ENCODE results near the gene HTATIP2.
"Not testable (repeated sequence)": the region's sequence is repeated elsewhere in the genome, so short reads cannot be mapped to it uniquely, and the experiment has no call there.

The HTATIP2 gene

DNA sequence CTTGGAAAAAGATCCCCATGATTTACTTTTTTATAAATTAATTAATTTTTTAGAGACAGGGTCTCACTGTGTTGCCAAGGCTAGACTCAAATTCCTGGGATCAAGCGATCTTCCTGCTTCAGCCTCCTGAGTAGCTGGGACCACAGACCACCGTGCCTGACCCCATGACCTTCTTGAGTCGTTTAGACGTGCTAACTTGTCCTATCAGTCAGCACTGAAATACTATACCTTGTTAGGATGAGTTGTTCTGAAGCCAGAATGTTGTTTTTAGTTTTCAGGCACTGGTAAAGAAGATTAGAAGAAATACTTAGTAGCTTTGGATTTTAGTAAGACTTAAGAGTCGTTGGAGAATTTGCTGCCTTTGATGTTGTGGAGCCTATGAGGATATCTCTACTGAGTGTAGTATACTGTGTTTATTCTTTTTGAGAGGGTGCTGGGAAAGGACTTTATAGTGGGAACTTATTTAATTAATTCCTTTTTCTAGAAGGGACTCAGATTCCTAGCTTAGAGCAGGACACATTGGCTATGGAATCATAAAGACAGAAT, 8.6 kb downstream of the HTATIP2 start:
- no peak for DNase-seq (ENCODE audit: low read depth, low spot score)

DNA sequence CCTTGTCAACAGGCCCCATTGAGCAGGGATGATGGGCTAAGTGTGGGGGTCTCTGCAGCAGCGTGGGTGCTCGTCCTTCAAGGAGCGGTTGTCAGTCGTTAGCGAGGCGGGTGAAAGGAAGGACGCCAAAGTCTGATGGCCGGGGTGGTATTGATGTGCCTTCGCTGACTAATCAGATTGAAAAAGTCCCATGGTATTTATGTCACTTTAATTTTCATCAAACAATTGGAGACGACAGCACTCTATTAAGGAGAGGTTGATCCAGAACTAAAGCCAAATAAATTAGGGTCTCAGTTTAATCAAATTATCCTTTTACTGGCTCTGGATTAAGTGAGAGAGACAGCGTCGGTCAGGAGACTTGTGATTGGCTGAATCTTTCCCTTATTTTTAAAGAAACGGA, 9.6 kb downstream of the HTATIP2 start:
- DNase-seq (ENCODE audit: low read depth, low spot score) = no peak

DNA sequence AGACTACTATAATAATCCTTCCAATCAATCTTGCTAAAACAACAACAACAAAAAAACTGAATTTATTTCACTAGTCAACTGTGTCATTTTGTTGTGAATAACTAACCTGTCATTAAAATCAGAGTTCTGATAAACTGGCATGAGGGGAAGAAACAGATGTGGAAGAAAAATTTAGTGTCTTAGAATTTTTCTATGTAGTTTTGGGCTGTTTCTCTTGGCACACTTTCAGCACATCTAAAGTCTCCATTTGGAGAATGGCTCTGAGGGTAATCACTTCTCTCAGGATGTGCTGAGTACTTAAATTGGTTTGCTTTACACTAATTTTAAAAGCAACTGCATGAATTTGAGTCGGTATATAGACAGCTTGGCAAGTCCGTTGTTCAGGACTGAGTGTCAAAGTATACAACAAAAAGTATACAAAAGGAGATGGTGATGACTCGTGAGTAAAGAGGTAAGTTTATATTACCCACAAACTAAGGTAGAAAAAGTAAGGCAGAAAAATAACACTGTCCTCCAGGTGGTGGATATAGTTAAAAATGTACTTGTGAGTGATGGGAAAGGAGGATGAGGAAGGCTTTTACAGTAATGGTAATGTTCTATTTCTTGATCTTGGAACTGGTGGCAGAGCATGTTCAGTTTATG, 10.2 kb downstream of the HTATIP2 start:
- DNase-seq (ENCODE audit: low read depth, low spot score) = no peak

DNA sequence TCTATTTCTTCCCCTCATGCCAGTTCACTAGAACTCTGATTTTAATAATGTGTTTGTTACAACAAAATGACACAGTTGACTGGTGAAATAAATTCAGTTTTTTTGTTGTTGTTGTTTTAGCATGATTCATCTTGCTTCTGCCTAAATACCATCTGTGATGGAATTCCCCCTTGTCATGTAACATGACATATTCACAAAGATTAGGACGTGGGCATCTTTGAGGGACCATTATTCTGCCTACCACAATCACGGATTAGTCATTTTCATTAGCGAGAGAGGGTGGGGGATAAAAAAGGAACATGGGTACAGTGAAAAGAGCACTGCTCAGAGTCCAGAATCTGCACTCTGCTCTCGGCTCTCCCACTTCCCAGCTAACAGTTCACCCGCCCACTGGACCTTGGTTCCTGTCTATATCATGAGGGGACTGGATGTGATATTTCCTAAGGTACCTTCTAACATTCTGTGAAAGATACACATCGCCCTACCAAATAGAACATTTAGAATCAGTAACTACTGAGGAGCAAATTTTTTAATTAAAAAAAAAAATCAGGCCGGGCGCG, 11.3 kb downstream of the HTATIP2 start:
- no peak for DNase-seq (ENCODE audit: low read depth, low spot score)

DNA sequence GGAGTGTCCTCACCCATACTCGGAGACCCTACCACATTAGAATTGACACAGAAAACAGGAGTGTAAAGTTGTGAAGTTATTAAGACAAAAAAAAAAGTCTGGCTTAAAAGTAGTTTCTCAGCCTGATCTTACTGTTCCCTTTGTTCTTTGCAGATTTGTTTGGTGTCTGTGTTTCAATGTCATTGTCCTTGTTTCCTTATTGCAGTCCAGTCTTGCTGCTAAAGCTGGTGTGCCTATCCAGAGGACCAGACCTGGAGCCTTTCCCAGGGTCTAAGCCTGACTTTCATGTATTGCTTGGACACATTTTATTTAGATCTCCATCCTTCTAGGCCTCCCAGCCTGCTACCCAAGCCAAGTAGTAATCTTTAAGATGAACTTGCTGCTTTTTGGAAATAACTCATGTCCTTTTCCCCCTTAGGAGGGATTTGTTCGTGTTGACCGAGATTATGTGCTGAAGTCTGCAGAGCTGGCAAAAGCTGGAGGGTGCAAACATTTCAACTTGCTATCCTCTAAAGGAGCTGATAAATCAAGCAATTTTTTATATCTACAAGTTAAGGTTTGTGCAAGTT, 12.7 kb downstream of the HTATIP2 start:
- DNase-seq (ENCODE audit: low read depth, low spot score) = no peak

DNA sequence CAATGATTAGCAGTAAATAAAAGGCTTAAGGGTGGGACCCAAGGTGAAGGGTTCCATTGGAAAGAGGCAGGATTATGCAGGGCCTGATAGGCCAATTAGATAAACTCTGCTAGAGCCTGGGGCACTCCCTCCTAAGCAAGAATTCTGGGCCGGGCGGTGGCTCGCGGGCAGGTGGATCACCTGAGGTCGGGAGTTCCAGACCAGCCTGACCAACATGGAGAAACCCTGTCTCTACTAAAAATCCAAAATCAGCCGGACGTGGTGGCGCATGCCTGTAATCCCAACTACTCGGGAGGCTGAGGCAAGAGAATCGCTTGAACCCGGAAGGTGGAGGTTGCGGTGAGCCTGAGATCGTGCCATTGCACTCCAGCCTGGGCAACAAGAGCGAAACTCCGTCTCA, 22.5 kb downstream of the HTATIP2 start:
- not testable (repeated sequence) for DNase-seq (ENCODE audit: low read depth, low spot score)

DNA sequence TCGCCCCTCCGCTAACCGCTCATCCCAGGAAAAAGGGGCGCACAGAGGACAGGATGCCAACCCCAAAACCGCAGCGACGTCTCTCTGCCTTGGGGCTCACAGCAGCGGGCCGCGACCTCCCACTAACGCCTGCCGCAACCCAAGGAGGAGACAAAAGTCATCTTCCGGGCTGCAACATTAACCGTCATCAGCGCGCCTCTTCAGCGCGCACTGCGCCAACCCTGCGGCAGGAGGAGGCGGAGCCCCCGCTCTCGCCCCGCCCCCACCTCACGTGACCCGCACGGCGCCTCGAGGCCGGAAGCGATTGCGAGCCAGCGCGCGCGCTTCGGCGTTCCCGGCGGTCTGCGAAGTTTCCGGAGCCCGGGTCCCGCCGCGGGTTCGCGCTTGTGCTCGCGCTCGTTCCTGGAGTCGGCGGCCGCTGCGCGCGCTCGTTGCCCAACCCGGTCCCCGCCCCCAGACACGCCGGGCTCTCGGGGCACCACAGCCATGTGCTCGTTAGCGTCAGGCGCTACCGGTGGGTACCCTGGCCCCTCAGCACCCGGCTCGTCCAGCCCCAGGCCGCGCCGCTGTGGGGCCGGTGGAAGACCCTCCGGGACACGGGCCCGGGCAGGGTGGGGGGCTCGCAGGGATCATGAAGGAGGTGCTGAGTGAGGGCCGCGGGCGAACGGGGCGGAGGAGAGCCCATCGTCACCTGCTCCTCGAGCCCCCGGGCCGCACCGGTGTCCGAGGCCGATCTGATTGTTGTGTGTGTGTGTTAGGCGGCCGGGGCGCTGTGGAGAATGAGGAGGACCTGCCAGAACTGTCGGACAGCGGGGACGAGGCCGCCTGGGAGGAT, 24.0 kb downstream of the HTATIP2 start, which contains the start of gene PRMT3:
Gene PRMT3, plus strand, starts transcription at position 456 of the 835 bp plus-strand sequence. Its CDS starts 31 bp downstream, at position 487.
- peak; percentile 95 for DNase-seq (ENCODE audit: low read depth, low spot score)

DNA sequence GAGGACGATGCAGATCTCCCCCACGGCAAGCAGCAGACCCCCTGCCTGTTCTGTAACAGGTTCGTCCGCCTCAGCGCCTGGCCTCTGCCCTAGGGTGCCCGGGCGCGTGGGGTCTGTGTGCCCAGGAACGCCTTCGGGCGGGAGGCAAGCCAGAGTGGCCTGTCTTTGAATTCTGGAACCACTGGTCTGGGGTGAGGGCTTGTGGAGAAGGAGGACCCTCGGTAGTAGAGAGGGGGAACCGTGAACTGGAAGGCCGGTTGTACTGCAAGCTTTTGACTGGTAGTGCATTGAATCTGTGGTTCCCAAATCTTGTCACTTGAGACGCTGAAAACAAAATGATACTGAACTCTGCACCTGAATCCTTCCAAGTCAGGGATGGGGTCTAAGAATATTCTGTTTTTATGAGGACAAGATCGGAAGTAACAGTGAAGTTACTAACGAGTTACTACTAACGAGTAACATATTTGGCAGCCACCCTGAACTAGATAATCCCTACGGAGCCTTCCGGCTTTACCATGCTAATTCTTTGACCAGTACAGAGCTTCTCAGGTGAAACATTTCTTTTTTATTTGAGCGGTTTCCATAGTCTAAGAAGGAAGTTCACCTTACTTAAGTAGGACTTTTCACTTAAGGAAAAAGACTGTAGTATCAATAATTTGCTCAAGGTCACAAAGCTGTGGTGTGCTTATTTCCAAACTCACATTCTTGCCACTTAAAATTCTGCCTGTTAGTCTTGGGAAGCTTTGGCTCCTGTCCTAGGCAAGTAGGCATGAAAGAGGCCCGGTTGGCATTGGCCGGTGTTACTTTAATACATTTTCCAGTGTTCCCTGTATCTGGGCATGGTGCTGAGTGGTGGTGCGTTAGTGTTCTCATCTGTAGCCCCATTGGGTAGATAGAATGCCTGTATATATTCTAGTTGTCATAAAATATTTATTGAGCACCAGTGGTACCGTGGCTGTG, 24.9 kb downstream of the HTATIP2 start:
- no peak for DNase-seq (ENCODE audit: low read depth, low spot score)

DNA sequence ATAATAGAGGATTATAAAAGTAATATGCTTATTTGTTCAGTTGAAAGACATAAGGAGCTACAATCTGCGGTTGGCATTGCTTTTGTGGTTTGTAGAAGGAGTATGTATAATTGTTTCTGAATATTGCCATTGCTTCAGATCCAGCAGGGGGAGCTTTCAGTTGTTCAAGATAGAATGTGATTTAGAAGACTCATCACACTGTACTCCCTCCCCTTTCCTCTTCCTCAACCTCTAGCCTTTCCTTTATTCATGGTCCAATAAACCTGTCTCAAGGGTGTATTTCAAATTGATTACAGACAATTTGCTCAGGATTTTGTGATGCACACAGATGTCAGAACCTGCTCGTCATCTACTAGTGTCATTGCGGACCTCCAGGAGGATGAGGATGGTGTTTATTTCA, 33.8 kb downstream of the HTATIP2 start:
- DNase-seq (ENCODE audit: low read depth, low spot score) = no peak

DNA sequence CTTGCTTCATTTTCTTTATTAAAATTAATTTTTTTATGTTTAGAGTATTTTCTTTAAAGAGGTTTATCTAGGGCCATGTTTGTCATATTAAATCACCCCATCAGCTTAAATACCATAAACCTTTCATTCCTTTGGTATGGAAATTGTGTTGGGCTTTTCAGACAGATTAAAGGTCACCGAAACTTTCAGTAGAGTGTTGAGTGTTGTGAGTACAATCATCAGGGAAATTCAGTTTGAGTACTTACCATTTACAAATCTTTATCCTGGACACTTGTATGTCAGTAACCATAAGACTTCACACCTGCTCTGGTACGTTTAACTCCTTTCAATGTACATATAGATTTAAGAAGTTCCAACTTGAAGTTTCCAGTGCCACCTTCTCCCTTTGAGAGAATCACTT, 36.0 kb downstream of the HTATIP2 start:
- DNase-seq (ENCODE audit: low read depth, low spot score) = no peak

DNA sequence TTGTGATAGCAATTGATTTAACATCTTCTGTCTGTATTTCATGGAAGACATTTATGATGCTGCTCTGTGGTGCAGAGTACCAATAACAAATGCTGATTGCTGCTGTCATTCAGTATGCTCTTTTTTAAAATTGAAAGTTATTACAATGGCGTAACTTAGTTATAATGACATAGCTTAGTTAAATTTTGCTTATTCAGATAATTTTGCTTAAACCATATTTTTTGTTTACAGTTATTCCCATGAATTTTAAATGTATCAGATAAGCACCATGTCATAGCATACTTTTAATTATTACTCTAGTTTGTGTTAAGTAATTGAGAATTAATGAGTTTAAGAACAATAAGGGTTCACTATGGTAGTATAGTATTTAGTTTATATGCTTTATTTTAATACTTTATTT, 39.5 kb downstream of the HTATIP2 start:
- DNase-seq (ENCODE audit: low read depth, low spot score) = no peak

DNA sequence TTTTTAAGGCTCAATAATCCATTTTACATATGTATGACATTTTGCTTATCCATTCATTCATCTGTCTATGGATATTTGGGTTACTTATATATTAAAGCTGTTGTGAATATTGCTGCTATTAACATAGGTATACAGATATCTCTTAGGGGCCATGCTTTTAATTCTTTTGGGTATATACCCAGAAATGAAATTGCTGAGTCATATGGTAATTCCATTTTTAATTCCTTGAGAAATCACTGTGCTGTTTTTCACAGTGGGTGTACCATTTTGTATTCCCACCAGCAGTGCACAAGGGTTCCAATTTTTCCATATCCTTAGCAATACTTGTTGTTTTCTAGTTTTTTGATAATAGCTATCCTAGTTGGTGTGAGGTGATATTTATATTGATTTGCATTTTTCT, 43.0 kb downstream of the HTATIP2 start:
- no peak for DNase-seq (ENCODE audit: low read depth, low spot score)

DNA sequence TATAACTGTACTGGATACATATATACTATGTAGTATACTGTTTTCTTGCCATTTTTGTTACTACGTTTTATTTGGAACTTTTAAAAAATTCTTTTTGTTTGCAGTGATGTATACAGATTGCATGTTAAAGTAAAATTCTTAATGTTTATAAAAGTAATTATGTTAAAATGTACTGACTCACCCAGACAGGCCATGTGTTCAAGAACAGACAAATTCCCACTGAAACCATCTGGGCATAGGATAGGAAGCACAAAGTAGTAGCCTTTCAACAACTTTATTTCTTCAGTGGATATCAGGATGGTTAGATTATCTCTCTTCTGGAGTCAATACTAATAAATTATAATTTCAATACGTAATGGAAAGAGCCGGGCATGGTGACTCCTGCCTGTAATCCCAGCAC, 43.8 kb downstream of the HTATIP2 start:
- no peak for DNase-seq (ENCODE audit: low read depth, low spot score)

DNA sequence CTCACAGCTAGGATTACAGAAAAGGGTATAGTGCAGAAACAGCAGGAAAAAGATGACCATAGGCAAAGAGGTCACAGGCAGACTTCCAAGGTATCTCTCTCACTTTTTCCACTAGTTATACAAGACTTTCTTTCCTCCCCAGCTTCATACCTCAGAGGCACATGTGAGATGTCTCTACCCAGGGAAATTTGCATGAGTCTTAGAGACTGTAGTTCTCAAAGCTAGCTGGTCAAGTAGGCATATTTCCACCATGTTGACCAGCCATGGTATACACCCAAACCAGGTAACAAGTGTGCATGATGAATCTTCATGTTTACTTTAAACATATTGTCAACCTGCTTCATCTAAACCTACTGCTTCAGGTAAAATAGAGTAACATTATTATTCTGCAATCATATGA, 51.9 kb downstream of the HTATIP2 start:
- no peak for DNase-seq (ENCODE audit: low read depth, low spot score)

DNA sequence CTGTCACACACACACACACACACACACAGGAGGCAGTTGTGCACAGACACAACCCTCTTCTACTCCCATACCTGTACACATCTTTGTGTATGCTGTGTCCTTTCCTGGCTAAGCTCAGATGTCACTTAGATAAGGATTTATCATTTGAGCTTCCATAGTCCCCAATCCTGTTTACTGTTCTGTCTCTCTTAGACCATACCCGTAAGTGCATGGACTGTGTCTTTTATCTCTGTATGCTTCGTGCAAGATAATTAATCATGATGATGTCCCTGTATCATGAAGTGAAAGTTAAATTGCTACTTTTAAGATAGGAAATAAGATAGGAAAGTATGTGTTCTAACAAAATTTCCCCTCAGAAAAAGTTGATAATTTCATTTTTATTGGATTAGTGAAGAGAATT, 54.3 kb downstream of the HTATIP2 start:
- DNase-seq (ENCODE audit: low read depth, low spot score) = no peak

DNA sequence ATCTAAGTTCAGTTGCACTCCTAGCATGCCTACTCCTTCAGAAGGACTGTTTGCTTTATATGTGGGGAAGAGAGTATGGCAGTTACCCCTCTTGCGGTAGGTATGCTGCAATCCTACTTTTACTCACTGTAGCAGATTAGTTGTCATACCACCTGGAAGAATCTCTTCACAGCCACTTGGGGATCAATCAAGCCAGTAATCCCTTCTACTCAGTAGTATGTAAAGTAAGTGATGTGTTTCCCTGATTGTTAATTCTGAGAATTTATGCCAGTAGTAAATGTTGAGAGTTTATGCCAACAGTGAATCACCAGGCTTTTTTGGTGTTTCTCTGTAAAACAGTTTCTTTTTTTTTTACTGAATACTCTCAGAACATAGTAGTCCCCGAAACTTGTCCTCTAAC, 58.4 kb downstream of the HTATIP2 start:
- no peak for DNase-seq (ENCODE audit: low read depth, low spot score)

DNA sequence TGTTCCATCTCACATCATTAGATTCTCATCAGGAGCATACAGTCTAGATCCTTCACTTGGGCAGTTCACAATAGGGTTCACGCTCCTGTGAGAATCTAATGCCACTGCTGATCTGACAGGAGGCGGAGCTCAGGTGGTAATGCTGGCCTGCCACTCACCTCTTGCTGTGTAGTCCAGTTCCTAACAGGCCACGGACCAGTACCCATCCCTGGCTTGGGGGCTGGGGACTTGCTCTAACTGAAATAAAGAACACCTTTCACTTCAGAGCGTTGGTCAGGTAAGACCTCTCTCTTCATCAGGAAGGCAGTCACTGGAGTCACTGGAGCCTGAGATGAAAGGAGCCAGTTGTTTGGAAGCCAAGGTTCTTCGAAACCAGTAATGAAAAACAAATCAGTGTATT, 65.7 kb downstream of the HTATIP2 start:
- DNase-seq (ENCODE audit: low read depth, low spot score) = no peak

Measured in activated CD4-positive, CD25-positive, alpha-beta regulatory T cell treated with anti-CD3 and anti-CD28 coated beads, Interleukin-2, amount 50 U/mL, for 16 hours (primary cell).